Activated CD4-positive, alpha-beta T cell treated with anti-CD3 and anti-CD28 coated beads for 36 hours (primary cell): ENCODE data around the gene SNX18. TPM values are rescaled to one million over a fixed set of nuclear protein-coding genes. Genes with fewer than 3 reads are reported as not detected.

Source experiments
- ATAC-seq: fragments of 200-7000 bp; cut with Tn5 transposase; one replicate; pipeline ENCODE4 v1.10.0; 2021; ENCODE audit warnings: mild to moderate bottlenecking, moderate library complexity
- CTCF ChIA-PET: fragments of 350-600 bp; sonication (Branson Sonifier 250); formaldehyde crosslinking; loops from one replicate; lab custom pipeline; 2021; ENCODE audit warnings: antibody characterized with exemption; lab: Charles Lee
- POLR2A ChIA-PET: fragments of 350-600 bp; sonication (Branson Sonifier 250); formaldehyde crosslinking; loops from one replicate; lab custom pipeline; 2021; ENCODE audit warnings: antibody characterized with exemption, inconsistent platforms; lab: Charles Lee
- DNase-seq: peaks from one replicate; pipeline ENCODE4 v3.0.0-alpha.2; 2020
- H3K27ac Mint-ChIP-seq: one replicate; pipeline ENCODE4 v1.8.0; 2021; ENCODE audit warnings: mixed read lengths
- H3K27me3 Mint-ChIP-seq: one replicate; pipeline ENCODE4 v1.8.0; 2021; ENCODE audit warnings: mixed read lengths
- H3K36me3 Mint-ChIP-seq: one replicate; pipeline ENCODE4 v1.8.0; 2021; ENCODE audit warnings: low read depth, mixed read lengths
- H3K4me1 Mint-ChIP-seq: one replicate; pipeline ENCODE4 v1.8.0; 2021; ENCODE audit warnings: mixed read lengths
- H3K4me3 Mint-ChIP-seq: one replicate; pipeline ENCODE4 v1.8.0; 2021; ENCODE audit warnings: mild to moderate bottlenecking, moderate library complexity, mixed read lengths
- H3K9me3 Mint-ChIP-seq: one replicate; pipeline ENCODE4 v1.8.0; 2021; ENCODE audit warnings: low read depth, mixed read lengths
- intact Hi-C, 2 experiments: fragments of 100-400 bp; cut with DNase I in 1 of 2; cut with micrococcal nuclease in 1 of 2; formaldehyde crosslinking; loops; one replicate each; pipeline versions ENCODE4 v1.14.2 to v1.15.1; 2022 to 2024; cut with DNase I, micrococcal nuclease
- total RNA-seq, 2 experiments: library from RNA; stranded (reverse); gene quantifications; one replicate each; pipeline ENCODE4 v1.2.3, GENCODE V29; 2021

SNX18 gene
- total RNA-seq, 2 experiments from 2014 or later, result 4.6 to 4.7 TPM

- DNase-seq, result no peak
- Mint-ChIP-seq H3K27ac (no peak overlapping the region), H3K4me1 (no peaks in the 10 kb centered on the region), H3K36me3 (no peaks in the 10 kb centered on the region), H3K9me3 (peaks cover 6% of the 10 kb centered on the region), H3K4me3 (no peak overlapping the region), H3K27me3 (no peaks in the 10 kb centered on the region)
- POLR2A ChIA-PET, result no interaction called here
- intact Hi-C loops, result no loop called here
- no peak for ATAC-seq
- CTCF ChIA-PET, result interaction anchor here (0.7 kb wide), 1 partner anchor 14 kb away, joined by 3 read pairs; no protein-coding TSS in a partner anchor
Observed at GRCh38 chr5:54561651-54562050, 44.1 kb downstream of the SNX18 start.

GRCh38 chr5:54563083-54563761, 45.7 kb downstream of the SNX18 start:
- Mint-ChIP-seq H3K36me3 (no peaks in the 10 kb centered on the region), H3K9me3 (peaks cover 6% of the 10 kb centered on the region), H3K4me3 (no peak overlapping the region), H3K27me3 (no peaks in the 10 kb centered on the region), H3K27ac (no peak overlapping the region), H3K4me1 (no peaks in the 10 kb centered on the region)
- DNase-seq (no peak), ATAC-seq (no peak)
- intact Hi-C loops, result no loop called here
- ChIA-PET POLR2A (no interaction called here), CTCF (interaction anchor here (0.6 to 1.2 kb wide), 3 partner anchors 65 to 304 kb away, joined by 3 to 5 read pairs (median 4); no protein-coding TSS in a partner anchor)

GRCh38 chr5:54567996-54568395, 50.4 kb downstream of the SNX18 start:
- POLR2A ChIA-PET, result no interaction called here
- no peaks in the 10 kb centered on the region for H3K4me1 Mint-ChIP-seq
- H3K4me3 Mint-ChIP-seq, result no peak overlapping the region
- no peaks in the 10 kb centered on the region for H3K27me3 Mint-ChIP-seq
- DNase-seq, result no peak
- intact Hi-C loops, result no loop called here
- CTCF ChIA-PET, result no interaction called here
- no peaks in the 10 kb centered on the region for H3K9me3 Mint-ChIP-seq
- H3K36me3 Mint-ChIP-seq, result no peaks in the 10 kb centered on the region
- ATAC-seq, result no peak
- no peak overlapping the region for H3K27ac Mint-ChIP-seq

GRCh38 chr5:54570916-54571315, 53.4 kb downstream of the SNX18 start:
- CTCF ChIA-PET, result no interaction called here
- POLR2A ChIA-PET, result no interaction called here
- Mint-ChIP-seq H3K4me1 (peaks cover 5% of the 10 kb centered on the region), H3K36me3 (no peaks in the 10 kb centered on the region), H3K27me3 (no peaks in the 10 kb centered on the region), H3K9me3 (no peaks in the 10 kb centered on the region), H3K4me3 (no peak overlapping the region), H3K27ac (no peak overlapping the region)
- DNase-seq, result no peak
- intact Hi-C loops, result no loop called here
- no peak for ATAC-seq

- no peaks in the 10 kb centered on the region for H3K36me3 Mint-ChIP-seq
- H3K4me3 Mint-ChIP-seq, result no peak overlapping the region
- ChIA-PET POLR2A (interaction anchor here (0.5 kb wide), 1 partner anchor 682 kb away, joined by 5 read pairs; no protein-coding TSS in a partner anchor), CTCF (no interaction called here)
- H3K27me3 Mint-ChIP-seq, result no peaks in the 10 kb centered on the region
- intact Hi-C loops, result no loop called here
- ATAC-seq, result no peak
- no peak overlapping the region for H3K27ac Mint-ChIP-seq
- no peak for DNase-seq
- H3K4me1 Mint-ChIP-seq, result peaks cover 5% of the 10 kb centered on the region
- H3K9me3 Mint-ChIP-seq, result no peaks in the 10 kb centered on the region
Observed at GRCh38 chr5:54571462-54571861, 53.9 kb downstream of the SNX18 start.

GRCh38 chr5:54573812-54574489, 56.4 kb downstream of the SNX18 start:
- H3K27me3 Mint-ChIP-seq, result no peaks in the 10 kb centered on the region
- DNase-seq (no peak), ATAC-seq (no peak)
- POLR2A ChIA-PET, result no interaction called here
- no peak overlapping the region for H3K27ac Mint-ChIP-seq
- H3K4me3 Mint-ChIP-seq, result no peak overlapping the region
- H3K36me3 Mint-ChIP-seq, result no peaks in the 10 kb centered on the region
- intact Hi-C loops, result no loop called here
- CTCF ChIA-PET, result interaction anchor here (0.5 kb wide), 1 partner anchor 1181 kb away, joined by 3 read pairs; no protein-coding TSS in a partner anchor
- no peaks in the 10 kb centered on the region for H3K9me3 Mint-ChIP-seq
- H3K4me1 Mint-ChIP-seq, result peaks cover 5% of the 10 kb centered on the region

GRCh38 chr5:54577528-54577927, 60.0 kb downstream of the SNX18 start:
- no peak for ATAC-seq
- H3K9me3 Mint-ChIP-seq, result no peaks in the 10 kb centered on the region
- H3K4me3 Mint-ChIP-seq, result no peak overlapping the region
- CTCF ChIA-PET, result interaction anchor here (1.4 kb wide), 1 partner anchor 267 kb away, joined by 3 read pairs; no protein-coding TSS in a partner anchor
- no peaks in the 10 kb centered on the region for H3K36me3 Mint-ChIP-seq
- DNase-seq, result no peak
- intact Hi-C loops, result no loop called here
- no peaks in the 10 kb centered on the region for H3K27me3 Mint-ChIP-seq
- POLR2A ChIA-PET, result no interaction called here
- H3K4me1 Mint-ChIP-seq, result peaks cover 5% of the 10 kb centered on the region
- H3K27ac Mint-ChIP-seq, result no peak overlapping the region

GRCh38 chr5:54577937-54578653, 60.5 kb downstream of the SNX18 start:
- no peak for DNase-seq
- no peaks in the 10 kb centered on the region for H3K9me3 Mint-ChIP-seq
- intact Hi-C loops, result no loop called here
- no peaks in the 10 kb centered on the region for H3K27me3 Mint-ChIP-seq
- H3K27ac Mint-ChIP-seq, result no peak overlapping the region
- no peak for ATAC-seq
- CTCF ChIA-PET, result interaction anchor here (1.4 kb wide), 1 partner anchor 267 kb away, joined by 3 read pairs; no protein-coding TSS in a partner anchor
- H3K4me1 Mint-ChIP-seq, result peaks cover 5% of the 10 kb centered on the region
- H3K36me3 Mint-ChIP-seq, result no peaks in the 10 kb centered on the region
- POLR2A ChIA-PET, result no interaction called here
- H3K4me3 Mint-ChIP-seq, result no peak overlapping the region

GRCh38 chr5:54579591-54580295, 62.2 kb downstream of the SNX18 start:
- Mint-ChIP-seq H3K27me3 (no peaks in the 10 kb centered on the region), H3K4me3 (no peak overlapping the region), H3K9me3 (no peaks in the 10 kb centered on the region), H3K36me3 (no peaks in the 10 kb centered on the region), H3K4me1 (no peaks in the 10 kb centered on the region), H3K27ac (no peak overlapping the region)
- CTCF ChIA-PET, result interaction anchor here (0.8 to 1.7 kb wide), 2 partner anchors 12 to 264 kb away, joined by 3 to 4 read pairs; no protein-coding TSS in a partner anchor
- POLR2A ChIA-PET, result no interaction called here
- no peak for DNase-seq
- no peak for ATAC-seq
- intact Hi-C loops, result no loop called here

- Mint-ChIP-seq H3K27me3 (no peaks in the 10 kb centered on the region), H3K36me3 (peaks cover 1% of the 10 kb centered on the region), H3K9me3 (peaks cover 2% of the 10 kb centered on the region), H3K4me1 (no peaks in the 10 kb centered on the region), H3K27ac (no peak overlapping the region), H3K4me3 (no peak overlapping the region)
- POLR2A ChIA-PET, result no interaction called here
- ATAC-seq (no peak), DNase-seq (no peak)
- CTCF ChIA-PET, result no interaction called here
- intact Hi-C loops, result no loop called here
Observed at GRCh38 chr5:54580997-54581811, 63.6 kb downstream of the SNX18 start.
